ENCODE measurements around the gene ABCC4.

Gene ABCC4

DNA sequence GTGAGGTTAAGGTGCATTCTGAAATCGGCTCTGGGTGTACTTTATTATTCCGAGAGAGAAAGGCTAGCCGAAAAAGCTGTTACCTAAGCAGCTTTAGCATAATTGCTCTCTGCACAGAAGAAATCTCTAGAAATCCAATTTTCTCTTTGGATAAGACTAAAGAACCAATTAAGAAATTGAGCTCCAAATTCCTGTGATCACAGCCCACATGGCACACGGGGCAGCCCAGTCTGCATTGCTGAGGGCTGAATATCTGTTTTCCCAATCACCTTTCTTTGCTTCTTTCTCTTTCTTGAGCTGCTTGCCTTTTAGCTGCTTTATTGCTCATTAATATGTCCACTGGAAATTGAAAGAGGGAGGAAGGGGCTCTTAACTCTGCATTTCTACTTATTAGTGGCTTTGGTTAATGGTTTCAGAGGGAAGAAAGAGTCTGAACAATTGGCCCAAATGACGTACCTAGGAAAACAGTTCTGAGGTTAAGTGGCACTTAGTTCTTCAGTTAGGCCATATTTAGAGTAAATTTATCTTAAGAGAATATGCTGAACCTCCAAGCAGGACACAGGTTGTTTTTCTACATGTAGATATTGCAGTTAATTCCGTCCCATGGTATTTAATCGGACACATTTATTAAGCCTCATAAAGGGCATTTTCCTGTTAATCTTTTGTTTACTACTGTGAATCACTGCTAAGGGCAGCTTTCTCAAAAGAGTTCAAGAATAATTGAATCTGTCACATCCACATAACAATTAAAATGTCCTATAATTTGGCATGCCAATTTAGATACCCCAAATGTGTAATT lies 265.7 kb downstream of the ABCC4 start (continued):
- TF ChIP-seq BCL6B (tag by site-specific recombination; IDR thresholded peaks at IDR 0.05): no peak
- no peak for TF ChIP-seq ZNF292 (tag by site-specific recombination; IDR thresholded peaks at IDR 0.05; ENCODE audit: borderline replicate concordance, low read depth)
- TF ChIP-seq ZNF596 (tag by site-specific recombination; IDR thresholded peaks at IDR 0.05): no peak
- TF ChIP-seq ZNF174 (tag by site-specific recombination; IDR thresholded peaks at IDR 0.05): no peak

GRCh38 chr13:95033890-95034289 lies 267.4 kb downstream of the ABCC4 start:
- TF ChIP-seq SETDB1 (IDR thresholded peaks at IDR 0.05; ENCODE audit: insufficient read length, low read length) (no peak), ZFP69B (tag by site-specific recombination; IDR thresholded peaks at IDR 0.05) (no peak), ZNF624 (tag by site-specific recombination; IDR thresholded peaks at IDR 0.05) (no peak), SCRT1 (tag by site-specific recombination; IDR thresholded peaks at IDR 0.05; ENCODE audit: borderline replicate concordance) (no peak), ZNF146 (tag by site-specific recombination; IDR thresholded peaks at IDR 0.05) (no peak), ZNF133 (tag by site-specific recombination; IDR thresholded peaks at IDR 0.05) (no peak), KLF1 (tag by site-specific recombination; IDR thresholded peaks at IDR 0.05) (no peak), ZNF623 (tag by site-specific recombination; IDR thresholded peaks at IDR 0.05) (no peak), ZNF157 (tag by site-specific recombination; IDR thresholded peaks at IDR 0.05) (no peak), INSM2 (tag by site-specific recombination; IDR thresholded peaks at IDR 0.05) (no peak), ZNF121 (tag by site-specific recombination; IDR thresholded peaks at IDR 0.05) (no peak), KLF7 (tag by site-specific recombination; IDR thresholded peaks at IDR 0.05; ENCODE audit: borderline replicate concordance) (no peak), ZNF654 (tag by site-specific recombination; IDR thresholded peaks at IDR 0.05; ENCODE audit: low read depth) (no peak), ZNF571 (tag by site-specific recombination; IDR thresholded peaks at IDR 0.05) (no peak), ZNF341 (tag by site-specific recombination; IDR thresholded peaks at IDR 0.05; ENCODE audit: low read depth) (no peak), ZNF791 (tag by site-specific recombination; IDR thresholded peaks at IDR 0.05) (no peak), YY1 (tag by site-specific recombination; IDR thresholded peaks at IDR 0.05) (no peak), ZNF433 (tag by site-specific recombination; IDR thresholded peaks at IDR 0.05; ENCODE audit: low read depth) (no peak)
- Histone ChIP-seq H3K4me1 (ENCODE audit: control insufficient read depth, insufficient read depth, low read length) (no peaks in the 10 kb centered on the region), H3K4me3 (ENCODE audit: low read depth, low read length) (no peak overlapping the region), H3K9me3 (ENCODE audit: control insufficient read depth, insufficient read depth, low read depth, low read length) (no peaks in the 10 kb centered on the region), H3K36me3 (ENCODE audit: control insufficient read depth in 2 of 2, insufficient read depth in 1 of 2, low read length in 2 of 2) (peaks cover 0 to 6% of the 10 kb centered on the region in 2 experiments; a peak in 2 of 3 replicates), H3K27ac (ENCODE audit: extremely low read depth, low read depth, low read length) (no peak overlapping the region)
- ChIA-PET POLR2A (no interaction called here), CTCF (no interaction called here)

- ChIA-PET CTCF (interaction anchor here (0.6 to 1.3 kb wide), 5 partner anchors 8 to 260 kb away, joined by 3 to 5 read pairs (median 3); no protein-coding TSS in a partner anchor), POLR2A (no interaction called here)
- no peak overlapping the region for H3K4me3 ChIP-seq (ENCODE audit: low read depth, low read length)
- no peak for TF ChIP-seq YY2 (tag by site-specific recombination; IDR thresholded peaks at IDR 0.05)
- TF ChIP-seq ZNF624 (tag by site-specific recombination; IDR thresholded peaks at IDR 0.05): no peak
- no peak for TF ChIP-seq ZNF114 (tag by site-specific recombination; IDR thresholded peaks at IDR 0.05)
- no peak for TF ChIP-seq ZNF48 (tag by site-specific recombination; IDR thresholded peaks at IDR 0.05)
- TF ChIP-seq ZNF169 (tag by site-specific recombination; IDR thresholded peaks at IDR 0.05): no peak
- TF ChIP-seq ZNF174 (tag by site-specific recombination; IDR thresholded peaks at IDR 0.05): no peak
- no peak for TF ChIP-seq ZNF26 (tag by site-specific recombination; IDR thresholded peaks at IDR 0.05)
Observed at GRCh38 chr13:95032121-95032520, 269.1 kb downstream of the ABCC4 start.

More at GRCh38 chr13:95032121-95032520, 269.1 kb downstream of the ABCC4 start:
- no peaks in the 10 kb centered on the region for H3K9me3 ChIP-seq (ENCODE audit: control insufficient read depth, insufficient read depth, low read depth, low read length)
- no peak overlapping the region for H3K27ac ChIP-seq (ENCODE audit: extremely low read depth, low read depth, low read length)
- no peaks in the 10 kb centered on the region for H3K4me1 ChIP-seq (ENCODE audit: control insufficient read depth, insufficient read depth, low read length)
- peaks cover 0 to 4% of the 10 kb centered on the region in 2 experiments; a peak in 2 of 3 replicates for H3K36me3 ChIP-seq (ENCODE audit: control insufficient read depth in 2 of 2, insufficient read depth in 1 of 2, low read length in 2 of 2)
